Upper lobe of right lung (tissue), 1 donor: ENCODE measurements around the gene OSBPL6. TPM values are rescaled to one million over a fixed set of nuclear protein-coding genes. Genes with fewer than 3 reads are reported as not detected.

ENCODE experiments used
- ATAC-seq: fragments of 200-7000 bp; cut with Tn5 transposase; one replicate; pipeline ENCODE4 v1.9.1; 2020; ENCODE audit warnings: mild to moderate bottlenecking, moderate library complexity
- DNase-seq: peaks from one replicate; pipeline ENCODE4 v3.0.0-alpha.2; 2020
- H3K27ac ChIP-seq: fragments of 200-600 bp; one replicate; pipeline ENCODE4 v1.8.0; 2022
- H3K27me3 ChIP-seq: fragments of 200-600 bp; one replicate; pipeline ENCODE4 v1.8.0; 2022; ENCODE audit warnings: mild to moderate bottlenecking
- H3K36me3 ChIP-seq: fragments of 200-600 bp; one replicate; pipeline ENCODE4 v1.8.0; 2022
- H3K4me1 ChIP-seq: fragments of 200-600 bp; one replicate; pipeline ENCODE4 v1.8.0; 2022
- H3K4me3 ChIP-seq: fragments of 200-600 bp; one replicate; pipeline ENCODE4 v1.8.0; 2022; ENCODE audit warnings: mild to moderate bottlenecking
- H3K9me3 ChIP-seq: fragments of 200-600 bp; one replicate; pipeline ENCODE4 v1.8.0; 2022
- intact Hi-C: fragments of 100-400 bp; cut with DNase I; formaldehyde crosslinking; loops from one replicate; pipeline ENCODE4 v1.11.0; 2022
- total RNA-seq: library from RNA; stranded (reverse); fragmentation: NEBNext Ultra II Directional; extraction: Animal tissue kit (Norgen Biotek cat#: 25700); gene quantifications from one replicate; pipeline ENCODE4 v1.2.1, GENCODE V29; 2021
- TF ChIP-seq, protein P1 (sequence below): fragments of 200-600 bp; IDR thresholded peaks from one replicate; pipeline ENCODE4 v1.8.0; 2022; ENCODE audit warnings: antibody characterized with exemption
- donor health status: DM: no; HTN: yes; CAD: no; lungs with severe emphysema.

Gene OSBPL6
- total RNA-seq, 1 donor from 2014 or later, result 2.6 TPM

DNA sequence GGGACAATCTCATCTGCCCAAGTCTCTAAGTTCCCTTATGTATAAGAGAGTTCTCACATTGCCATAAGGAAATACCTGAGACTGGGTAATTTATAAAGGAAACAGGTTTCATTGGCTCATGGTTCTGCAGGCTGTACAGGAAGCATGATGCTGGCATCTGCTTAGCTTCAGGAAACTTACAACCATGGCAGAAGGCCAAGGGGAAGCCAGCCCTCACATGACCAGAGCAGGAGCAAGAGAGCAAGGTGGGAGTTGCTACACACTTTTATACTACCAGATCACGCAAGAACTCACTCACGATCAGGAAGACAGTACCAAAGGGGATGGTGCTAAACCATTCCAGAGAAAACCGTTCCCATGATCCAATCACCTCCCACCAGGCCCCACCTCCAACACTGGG lies 182.7 kb downstream of the OSBPL6 start:
- Histone ChIP-seq H3K4me3 (no peak overlapping the region), H3K27me3 (no peaks in the 10 kb centered on the region), H3K9me3 (no peaks in the 10 kb centered on the region), H3K27ac (no peak overlapping the region), H3K4me1 (no peaks in the 10 kb centered on the region), H3K36me3 (no peaks in the 10 kb centered on the region)
- intact Hi-C loops, result no loop called here
- ATAC-seq (no peak), DNase-seq (no peak)
- TF ChIP-seq, protein P1, sequence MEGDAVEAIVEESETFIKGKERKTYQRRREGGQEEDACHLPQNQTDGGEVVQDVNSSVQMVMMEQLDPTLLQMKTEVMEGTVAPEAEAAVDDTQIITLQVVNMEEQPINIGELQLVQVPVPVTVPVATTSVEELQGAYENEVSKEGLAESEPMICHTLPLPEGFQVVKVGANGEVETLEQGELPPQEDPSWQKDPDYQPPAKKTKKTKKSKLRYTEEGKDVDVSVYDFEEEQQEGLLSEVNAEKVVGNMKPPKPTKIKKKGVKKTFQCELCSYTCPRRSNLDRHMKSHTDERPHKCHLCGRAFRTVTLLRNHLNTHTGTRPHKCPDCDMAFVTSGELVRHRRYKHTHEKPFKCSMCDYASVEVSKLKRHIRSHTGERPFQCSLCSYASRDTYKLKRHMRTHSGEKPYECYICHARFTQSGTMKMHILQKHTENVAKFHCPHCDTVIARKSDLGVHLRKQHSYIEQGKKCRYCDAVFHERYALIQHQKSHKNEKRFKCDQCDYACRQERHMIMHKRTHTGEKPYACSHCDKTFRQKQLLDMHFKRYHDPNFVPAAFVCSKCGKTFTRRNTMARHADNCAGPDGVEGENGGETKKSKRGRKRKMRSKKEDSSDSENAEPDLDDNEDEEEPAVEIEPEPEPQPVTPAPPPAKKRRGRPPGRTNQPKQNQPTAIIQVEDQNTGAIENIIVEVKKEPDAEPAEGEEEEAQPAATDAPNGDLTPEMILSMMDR, result no peak

DNA sequence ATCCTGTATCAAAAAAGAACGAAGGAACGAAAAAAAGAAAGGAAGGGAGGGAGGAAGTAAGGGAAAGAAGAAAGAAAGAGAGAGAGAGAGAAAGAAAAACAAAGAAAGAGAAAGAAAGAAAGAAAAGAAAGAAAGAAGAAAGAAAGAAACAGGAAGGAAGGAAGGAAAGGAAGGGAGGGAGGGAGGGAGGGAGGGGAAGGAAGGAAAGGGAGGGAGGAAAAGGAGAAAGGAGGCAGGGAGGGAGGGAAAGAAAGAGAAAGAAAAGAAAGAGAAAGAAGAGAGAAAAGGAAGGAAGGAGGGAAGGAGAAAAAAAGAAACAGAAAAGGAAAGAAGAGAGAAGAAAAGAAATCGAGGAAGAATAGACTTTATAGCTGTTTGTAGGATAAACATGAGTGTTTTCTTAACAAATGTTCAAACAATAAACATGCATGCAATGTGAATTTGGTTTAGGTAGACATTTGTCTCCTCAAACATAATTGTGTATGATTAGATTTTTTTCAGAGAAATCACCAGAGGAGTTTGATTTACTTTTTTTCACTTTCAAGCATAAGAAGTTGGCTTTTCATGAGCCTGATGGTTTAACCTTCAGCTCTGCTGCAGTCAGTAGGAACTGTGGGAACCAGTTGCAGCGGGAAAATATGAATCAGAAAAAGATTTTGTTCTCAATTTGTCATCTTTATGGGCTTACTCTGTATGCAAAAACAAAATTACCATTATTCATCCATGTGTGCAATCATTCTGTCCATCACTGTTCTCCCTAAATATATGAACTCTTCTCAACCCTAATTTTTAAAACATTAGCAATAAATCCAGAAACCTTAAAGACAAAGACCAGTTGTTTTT lies 185.1 kb downstream of the OSBPL6 start:
- H3K4me3 ChIP-seq, result no peak overlapping the region
- H3K27ac ChIP-seq, result no peak overlapping the region
- ATAC-seq (no peak), DNase-seq (no peak)
- no peaks in the 10 kb centered on the region for H3K36me3 ChIP-seq
- TF ChIP-seq, protein P1, result no peak
- no peaks in the 10 kb centered on the region for H3K4me1 ChIP-seq
- no peaks in the 10 kb centered on the region for H3K27me3 ChIP-seq
- no peaks in the 10 kb centered on the region for H3K9me3 ChIP-seq
- intact Hi-C loops, result no loop called here

GRCh38 chr2:178380763-178381162 lies 186.5 kb downstream of the OSBPL6 start:
- Histone ChIP-seq H3K4me1 (no peaks in the 10 kb centered on the region), H3K36me3 (no peaks in the 10 kb centered on the region), H3K27ac (no peak overlapping the region), H3K4me3 (no peak overlapping the region), H3K9me3 (no peaks in the 10 kb centered on the region), H3K27me3 (no peaks in the 10 kb centered on the region)
- TF ChIP-seq, protein P1, result no peak
- no peak for DNase-seq
- intact Hi-C loops, result no loop called here
- ATAC-seq, result no peak

- Histone ChIP-seq H3K4me3 (no peak overlapping the region), H3K27ac (no peak overlapping the region), H3K36me3 (no peaks in the 10 kb centered on the region), H3K9me3 (no peaks in the 10 kb centered on the region), H3K27me3 (no peaks in the 10 kb centered on the region), H3K4me1 (no peaks in the 10 kb centered on the region)
- intact Hi-C loops, result no loop called here
- DNase-seq, result no peak
- TF ChIP-seq, protein P1, result no peak
- no peak for ATAC-seq
These were observed 189.4 kb downstream of the OSBPL6 start for GRCh38 chr2:178383718-178384117.

- H3K4me3 ChIP-seq, result no peak overlapping the region
- no peaks in the 10 kb centered on the region for H3K4me1 ChIP-seq
- intact Hi-C loops, result no loop called here
- DNase-seq (no peak), ATAC-seq (no peak)
- no peak overlapping the region for H3K27ac ChIP-seq
- TF ChIP-seq, protein P1, result no peak
- H3K36me3 ChIP-seq, result no peaks in the 10 kb centered on the region
- H3K9me3 ChIP-seq, result no peaks in the 10 kb centered on the region
- H3K27me3 ChIP-seq, result no peaks in the 10 kb centered on the region
These were observed 191.4 kb downstream of the OSBPL6 start for GRCh38 chr2:178385595-178386148.
